GM23248 (cell line): Measurements from ENCODE around the gene BCR. TPM values are rescaled to one million over a fixed set of nuclear protein-coding genes. Genes with fewer than 3 reads are reported as not detected.

Experiments
- DNase-seq: peaks from one replicate; pipeline ENCODE4 v3.0.0-alpha.2; 2015
- H2AFZ ChIP-seq: fragments of 200-600 bp; sonication (generic); 2 replicates; pipeline ENCODE4 v1.6.1; 2016; ENCODE audit warnings: antibody characterized with exemption
- H3F3A ChIP-seq: fragments of 200-600 bp; sonication (generic); 2 replicates; pipeline ENCODE4 v1.6.1; 2016; ENCODE audit warnings: mild to moderate bottlenecking, antibody characterized with exemption, mixed run types; ENCODE audit not compliant: insufficient read depth
- H3K27ac ChIP-seq: fragments of 200-600 bp; sonication (generic); 2 replicates; pipeline ENCODE4 v1.5.1; 2016; ENCODE audit warnings: mild to moderate bottlenecking
- H3K27me3 ChIP-seq: fragments of 200-600 bp; sonication (generic); replicated peaks from 2 replicates; pipeline ENCODE4 v1.6.1; 2016; ENCODE audit warnings: mild to moderate bottlenecking; ENCODE audit not compliant: insufficient read depth
- H3K36me3 ChIP-seq: fragments of 200-600 bp; sonication (generic); 2 replicates; pipeline ENCODE4 v1.6.1; 2016; ENCODE audit warnings: low read depth, mild to moderate bottlenecking
- H3K4me1 ChIP-seq: fragments of 200-600 bp; sonication (generic); 2 replicates; pipeline ENCODE4 v1.6.1; 2016; ENCODE audit warnings: mild to moderate bottlenecking; ENCODE audit not compliant: insufficient read depth
- H3K4me2 ChIP-seq: fragments of 200-600 bp; sonication (generic); one replicate; pipeline ENCODE4 v1.6.1; 2016; ENCODE audit warnings: mild to moderate bottlenecking; ENCODE audit not compliant: unreplicated experiment
- H3K4me3 ChIP-seq: fragments of 200-600 bp; sonication (generic); 2 replicates; pipeline ENCODE4 v1.5.1; 2016; ENCODE audit warnings: mild to moderate bottlenecking
- H3K79me2 ChIP-seq: fragments of 200-600 bp; sonication (generic); 2 replicates; pipeline ENCODE4 v1.6.1; 2016; ENCODE audit warnings: mild to moderate bottlenecking; ENCODE audit not compliant: insufficient read depth
- H3K9ac ChIP-seq: fragments of 200-600 bp; sonication (generic); 2 replicates; pipeline ENCODE4 v1.6.1; 2016; ENCODE audit warnings: mild to moderate bottlenecking
- H3K9me2 ChIP-seq: fragments of 200-600 bp; sonication (generic); 2 replicates; pipeline ENCODE4 v1.6.1; 2016; ENCODE audit warnings: mixed run types, mild to moderate bottlenecking, moderate library complexity; ENCODE audit not compliant: insufficient read depth
- H3K9me3 ChIP-seq: fragments of 200-600 bp; sonication (generic); one replicate; pipeline ENCODE4 v1.6.1; 2017; ENCODE audit warnings: low read depth
- H4K20me1 ChIP-seq: fragments of 200-600 bp; sonication (generic); 2 replicates; pipeline ENCODE4 v1.6.0; 2016; ENCODE audit not compliant: insufficient read depth
- EZH2 ChIP-seq: fragments of 200-600 bp; sonication (generic); IDR thresholded peaks from 2 replicates; pipeline ENCODE4 v1.6.1; 2018; ENCODE audit warnings: antibody characterized with exemption, mild to moderate bottlenecking; ENCODE audit not compliant: insufficient read depth, poor library complexity, severe bottlenecking
- EZH2phosphoT487 ChIP-seq: fragments of 200-600 bp; sonication (generic); IDR thresholded peaks from 2 replicates; pipeline ENCODE4 v1.6.1; 2018; ENCODE audit warnings: antibody characterized with exemption, moderate library complexity, mild to moderate bottlenecking, low read depth; ENCODE audit not compliant: insufficient read depth
- WGBS, 2 experiments: methylation state at CpG; one replicate each; pipeline ENCODE4 v1.1.6; 2015 to 2017; ENCODE audit warnings: low lambda C conversion rate in 2 of 2, low coverage in 1 of 2; ENCODE audit errors: missing lambda C conversion rate in 2 of 2; 5-methylcytosine and 5-hydroxymethylcytosine counted together
- in situ Hi-C: fragments of 300-500 bp; cut with MboI; formaldehyde crosslinking; loops from 2 replicates; pipeline ENCODE4 v1.15.0; 2020
- polyA plus RNA-seq: library from polyadenylated mRNA; unstranded; fragments of >200 nt; fragmentation: Nextera tagmentation; extraction: Ambion mirVana; gene quantifications from 2 replicates; pipeline ENCODE4 v1.2.1, GENCODE V29; 2016
- total RNA-seq: library from RNA; depleted of rRNA; stranded (reverse); fragments of >200 nt; shearing (Covaris generic); gene quantifications from 2 replicates; pipeline ENCODE4 v1.2.3, GENCODE V29; 2014

Gene BCR
- total and polyA plus RNA-seq, 2 experiments from 2014 or later, result 4.7 to 30.0 TPM

- in situ Hi-C loops, result no loop called here
- H3K27ac ChIP-seq, result no peak overlapping the region
- H3K4me2 ChIP-seq, result no peak overlapping the region
- H2AFZ ChIP-seq, result no peak overlapping the region
- no peaks in the 10 kb centered on the region for H3K9me3 ChIP-seq
- no peaks in the 10 kb centered on the region for H3K27me3 ChIP-seq
- no peaks in the 10 kb centered on the region for H4K20me1 ChIP-seq
- peaks cover 10% of the 10 kb centered on the region for H3K4me1 ChIP-seq
- no peaks in the 10 kb centered on the region for H3K9me2 ChIP-seq
- TF ChIP-seq EZH2phosphoT487, result no peak
- TF ChIP-seq EZH2, result no peak
- no peaks in the 10 kb centered on the region for H3K36me3 ChIP-seq
- H3F3A ChIP-seq, result no peaks in the 10 kb centered on the region; the same call in 1 of the 2 replicates
- H3K9ac ChIP-seq, result no peak overlapping the region
- no peak for DNase-seq
- no peak overlapping the region for H3K4me3 ChIP-seq
- WGBS, 2 experiments, result 95 to 98% methylated on average over 11 of the region's 11 CpGs
- H3K79me2 ChIP-seq, result peaks cover 6% of the 10 kb centered on the region; the same call in 1 of the 2 replicates
Measured at GRCh38 chr22:23258826-23259170, 78.5 kb downstream of the BCR start.

- H4K20me1 ChIP-seq, result no peaks in the 10 kb centered on the region
Measured at GRCh38 chr22:23259916-23260644, 79.8 kb downstream of the BCR start.

GRCh38 chr22:23260645-23261581 is 80.6 kb downstream of the BCR start:
- in situ Hi-C loops, result no loop called here
- H3K4me3 ChIP-seq, result no peak overlapping the region
- TF ChIP-seq EZH2phosphoT487 (no peak), EZH2 (no peak)
- no peak for DNase-seq
- no peak overlapping the region for H2AFZ ChIP-seq
- no peak overlapping the region for H3K4me2 ChIP-seq
- 95 to 97% methylated on average over 21 of the region's 21 CpGs for WGBS, 2 experiments
- no peaks in the 10 kb centered on the region; the same call in 1 of the 2 replicates for H3F3A ChIP-seq
- no peaks in the 10 kb centered on the region for H4K20me1 ChIP-seq
- no peaks in the 10 kb centered on the region for H3K9me2 ChIP-seq
- H3K36me3 ChIP-seq, result no peaks in the 10 kb centered on the region
- peaks cover 6% of the 10 kb centered on the region; the same call in 1 of the 2 replicates for H3K79me2 ChIP-seq
- H3K9me3 ChIP-seq, result no peaks in the 10 kb centered on the region
- H3K27me3 ChIP-seq, result no peaks in the 10 kb centered on the region
- no peak overlapping the region for H3K9ac ChIP-seq
- peaks cover 10% of the 10 kb centered on the region for H3K4me1 ChIP-seq
- no peak overlapping the region for H3K27ac ChIP-seq

More at GRCh38 chr22:23259916-23260644, 79.8 kb downstream of the BCR start:
- no peak for DNase-seq
- H3K4me3 ChIP-seq, result no peak overlapping the region
- no peak overlapping the region for H3K27ac ChIP-seq
- H3K79me2 ChIP-seq, result peaks cover 6% of the 10 kb centered on the region; the same call in 1 of the 2 replicates
- H3F3A ChIP-seq, result no peaks in the 10 kb centered on the region; the same call in 1 of the 2 replicates
- no peaks in the 10 kb centered on the region for H3K9me3 ChIP-seq
- H3K36me3 ChIP-seq, result no peaks in the 10 kb centered on the region
- 92 to 95% methylated on average over 12 to 13 of the region's 13 CpGs for WGBS, 2 experiments
- in situ Hi-C loops, result no loop called here
- no peaks in the 10 kb centered on the region for H3K9me2 ChIP-seq
- H2AFZ ChIP-seq, result no peak overlapping the region
- peaks cover 10% of the 10 kb centered on the region for H3K4me1 ChIP-seq
- H3K27me3 ChIP-seq, result no peaks in the 10 kb centered on the region
- TF ChIP-seq EZH2phosphoT487 (no peak), EZH2 (no peak)
- no peak overlapping the region for H3K9ac ChIP-seq
- H3K4me2 ChIP-seq, result no peak overlapping the region

GRCh38 chr22:23261900-23262450 is 81.7 kb downstream of the BCR start:
- H3K9ac ChIP-seq, result no peak overlapping the region
- H3K36me3 ChIP-seq, result no peaks in the 10 kb centered on the region
- no peak overlapping the region for H3K4me3 ChIP-seq
- in situ Hi-C loops, result no loop called here
- DNase-seq, result no peak
- WGBS, 2 experiments, result 78 to 84% methylated on average over 10 of the region's 10 CpGs
- H2AFZ ChIP-seq, result no peak overlapping the region
- H3K27ac ChIP-seq, result no peak overlapping the region
- H3F3A ChIP-seq, result no peaks in the 10 kb centered on the region; the same call in 1 of the 2 replicates
- H4K20me1 ChIP-seq, result no peaks in the 10 kb centered on the region
- H3K79me2 ChIP-seq, result peaks cover 6% of the 10 kb centered on the region; the same call in 1 of the 2 replicates
- TF ChIP-seq EZH2phosphoT487 (no peak), EZH2 (no peak)
- H3K4me2 ChIP-seq, result no peak overlapping the region
- no peaks in the 10 kb centered on the region for H3K9me2 ChIP-seq
- H3K27me3 ChIP-seq, result no peaks in the 10 kb centered on the region
- H3K4me1 ChIP-seq, result peaks cover 6% of the 10 kb centered on the region
- no peaks in the 10 kb centered on the region for H3K9me3 ChIP-seq
